SW480 (cell line): ENCODE results near the gene TMEM150C.
"Not testable (repeated sequence)": the region's sequence is repeated elsewhere in the genome, so short reads cannot be mapped to it uniquely, and the experiment has no call there.

Experiments used
- DNase-seq: peaks from one replicate; pipeline ENCODE4 v3.0.0-alpha.2; 2016; ENCODE audit warnings: low spot score

The TMEM150C gene

GRCh38 chr4:82473621-82474164, 88.1 kb downstream of the TMEM150C start:
- no peak for DNase-seq

GRCh38 chr4:82473080-82473479, 88.7 kb downstream of the TMEM150C start:
- not testable (repeated sequence) for DNase-seq

GRCh38 chr4:82469791-82470345, 91.9 kb downstream of the TMEM150C start:
- peak; percentile 4 for DNase-seq

GRCh38 chr4:82467471-82467870, 94.3 kb downstream of the TMEM150C start:
- DNase-seq = peak; percentile 5

GRCh38 chr4:82463221-82463620, 98.6 kb downstream of the TMEM150C start:
- no peak for DNase-seq

GRCh38 chr4:82462415-82462831, 99.4 kb downstream of the TMEM150C start:
- peak; percentile 58 for DNase-seq

- no peak for DNase-seq
These were observed 100.1 kb downstream of the TMEM150C start for GRCh38 chr4:82461710-82462109.

GRCh38 chr4:82458729-82459128, 103.1 kb downstream of the TMEM150C start:
- DNase-seq = no peak

- no peak for DNase-seq
These were observed 104.5 kb downstream of the TMEM150C start for GRCh38 chr4:82457266-82457665.

- no peak for DNase-seq
These were observed 109.8 kb downstream of the TMEM150C start for GRCh38 chr4:82452026-82452425.

- no peak for DNase-seq
These were observed 110.6 kb downstream of the TMEM150C start for GRCh38 chr4:82450966-82451755.

GRCh38 chr4:82447886-82448285, 113.9 kb downstream of the TMEM150C start:
- no peak for DNase-seq

GRCh38 chr4:82439088-82439487, 122.7 kb downstream of the TMEM150C start:
- DNase-seq = no peak

- DNase-seq = no peak
These were observed 124.3 kb downstream of the TMEM150C start for GRCh38 chr4:82437285-82438005.

- DNase-seq = no peak
These were observed 125.0 kb downstream of the TMEM150C start for GRCh38 chr4:82436780-82437179.

- no peak for DNase-seq
These were observed 125.7 kb downstream of the TMEM150C start for GRCh38 chr4:82436130-82436529.

- no peak for DNase-seq
These were observed 126.8 kb downstream of the TMEM150C start for GRCh38 chr4:82434949-82435348.

- no peak for DNase-seq
These were observed 128.0 kb downstream of the TMEM150C start for GRCh38 chr4:82433791-82434190.
